HCT116 (cell line): Measurements from ENCODE around the gene EMP2. TPM values are rescaled to one million over a fixed set of nuclear protein-coding genes. Genes with fewer than 3 reads are reported as not detected.

Experiments
- ATAC-seq: fragments of 200-7000 bp; cut with Tn5 transposase; 2 replicates; pipeline ENCODE4 v1.9.1; 2020; ENCODE audit warnings: mild to moderate bottlenecking, moderate library complexity
- BruUV-seq: library from RNA; stranded (reverse); fragments of 400-500 nt; replicated peaks from 2 replicates; lab custom pipeline; 2021; lab: Mats Ljungman, UMichigan
- CTCF ChIA-PET: fragments of 300-600 bp; sonication (Branson Sonifier 250); formaldehyde crosslinking; loops from one replicate; lab custom pipeline; 2021; ENCODE audit warnings: antibody characterized with exemption; lab: Charles Lee
- POLR2A ChIA-PET: fragments of 300-600, 350-600 bp; sonication (Branson Sonifier 250); formaldehyde crosslinking; loops from one replicate; lab custom pipeline; 2021; ENCODE audit warnings: antibody characterized with exemption; lab: Charles Lee
- RAD21 ChIA-PET, 2 experiments: fragments of 300-600 bp; sonication (Branson Sonifier 250); formaldehyde crosslinking; loops; one replicate each; lab custom pipeline; 2023; ENCODE audit warnings: low total read pairs in 2 of 2; ENCODE audit not compliant: uncharacterized antibody in 2 of 2, unreplicated experiment in 2 of 2, low non-redundant PET in 1 of 2; lab: Charles Lee
- DNase-seq: peaks from one replicate; pipeline ENCODE4 v3.0.0-alpha.2; 2010; ENCODE audit warnings: low read depth, low spot score
- H2AFZ ChIP-seq: fragments of 200-600 bp; shearing (Covaris generic), sonication (generic); 2 replicates; pipeline ENCODE4 v1.6.1; 2017; ENCODE audit warnings: low read depth, mixed run types, mixed read lengths, antibody characterized with exemption, low read length; ENCODE audit not compliant: poor library complexity, severe bottlenecking
- H3K27ac ChIP-seq: 2 replicates; pipeline ENCODE4 v1.5.1; 2012; ENCODE audit warnings: low read depth, low read length
- H3K27me3 ChIP-seq: fragments of 200-600 bp; sonication (generic); 2 replicates; pipeline ENCODE4 v1.6.1; 2016; ENCODE audit warnings: mixed run types, low read length, mixed read lengths; ENCODE audit not compliant: insufficient read depth
- H3K36me3 ChIP-seq, 2 experiments: fragments of 200-500 bp in 1 of 2; fragments of 200-600 bp in 1 of 2; sonication (Bioruptor generic) in 1 of 2; sonication (generic) in 1 of 2; 2 replicates each; pipeline versions ENCODE4 v1.5.1 to v1.6.1; 2014 to 2016; ENCODE audit warnings: low read length in 2 of 2, inconsistent platforms in 1 of 2, mixed read lengths in 1 of 2, mixed run types in 1 of 2; ENCODE audit not compliant: insufficient read depth in 2 of 2, control insufficient read depth in 1 of 2
- H3K4me1 ChIP-seq, 2 experiments: fragments of 200-600 bp in 1 of 2; sonication (generic) in 1 of 2; 2 replicates each; pipeline versions ENCODE4 v1.5.1 to v1.6.1; 2012 to 2017; ENCODE audit warnings: low read length in 2 of 2, inconsistent platforms in 1 of 2, mild to moderate bottlenecking in 1 of 2, mixed read lengths in 1 of 2, mixed run types in 1 of 2, moderate library complexity in 1 of 2; ENCODE audit not compliant: insufficient read depth in 2 of 2, control insufficient read depth in 1 of 2
- H3K4me2 ChIP-seq: fragments of 200-600 bp; sonication (generic); 2 replicates; pipeline ENCODE4 v1.6.1; 2017; ENCODE audit warnings: mixed run types, low read length, mixed read lengths
- H3K4me3 ChIP-seq, 2 experiments: fragments of 200-600 bp in 1 of 2; sonication (generic) in 1 of 2; replicated peaks in 1 of 2; 2 replicates each; pipeline ENCODE4 v1.5.1; 2011 to 2016; ENCODE audit warnings: low read length in 2 of 2, control low read depth in 1 of 2, low read depth in 1 of 2, mild to moderate bottlenecking in 1 of 2, mixed read lengths in 1 of 2, mixed run types in 1 of 2
- H3K79me2 ChIP-seq: fragments of 200-600 bp; sonication (generic); 2 replicates; pipeline ENCODE4 v1.6.1; 2017; ENCODE audit warnings: mild to moderate bottlenecking, mixed run types, low read length, moderate library complexity, mixed read lengths; ENCODE audit not compliant: insufficient read depth
- H3K9ac ChIP-seq: fragments of 200-600 bp; sonication (generic); 2 replicates; pipeline ENCODE4 v1.6.1; 2016; ENCODE audit warnings: low read length, mixed read lengths
- H3K9me2 ChIP-seq: fragments of 200-600 bp; sonication (generic), shearing (Covaris generic); 2 replicates; pipeline ENCODE4 v1.6.1; 2017; ENCODE audit warnings: mixed run types, mild to moderate bottlenecking, moderate library complexity; ENCODE audit not compliant: insufficient read depth
- H3K9me3 ChIP-seq, 2 experiments: fragments of 200-500 bp in 1 of 2; fragments of 200-600 bp in 1 of 2; sonication (Bioruptor generic) in 1 of 2; sonication (generic) in 1 of 2; 2 replicates each; pipeline ENCODE4 v1.6.1; 2014 to 2017; ENCODE audit warnings: low read length in 2 of 2, mixed read lengths in 2 of 2, inconsistent platforms in 1 of 2, low read depth in 1 of 2, mild to moderate bottlenecking in 1 of 2, mixed run types in 1 of 2, moderate library complexity in 1 of 2; ENCODE audit not compliant: control insufficient read depth in 1 of 2, insufficient read depth in 1 of 2
- H4K20me1 ChIP-seq: fragments of 200-600 bp; sonication (generic), shearing (Covaris generic); 2 replicates; pipeline ENCODE4 v1.6.1; 2017; ENCODE audit warnings: mixed run types, mild to moderate bottlenecking, moderate library complexity; ENCODE audit not compliant: insufficient read depth
- CBX3 ChIP-seq: IDR thresholded peaks from 2 replicates; pipeline ENCODE4 v1.6.1; 2012; ENCODE audit warnings: low read depth
- CEBPB ChIP-seq: IDR thresholded peaks from 2 replicates; pipeline ENCODE4 v1.6.1; 2012; ENCODE audit warnings: low read depth
- ELF1 ChIP-seq: IDR thresholded peaks from 2 replicates; pipeline ENCODE4 v1.6.1; 2012; ENCODE audit warnings: low read depth, borderline replicate concordance
- EZH2 ChIP-seq: fragments of 200-600 bp; sonication (generic); IDR thresholded peaks from 2 replicates; pipeline ENCODE4 v1.6.1; 2017; ENCODE audit warnings: antibody characterized with exemption, mixed run types
- EZH2phosphoT487 ChIP-seq: fragments of 200-600 bp; IDR thresholded peaks from 2 replicates; pipeline ENCODE4 v1.6.1; 2018; ENCODE audit warnings: antibody characterized with exemption, borderline replicate concordance
- JUND ChIP-seq: IDR thresholded peaks from 2 replicates; pipeline ENCODE4 v1.6.1; 2012
- POLR2AphosphoS5 ChIP-seq: IDR thresholded peaks from 2 replicates; pipeline ENCODE4 v1.6.1; 2011; ENCODE audit warnings: mild to moderate bottlenecking, low read depth, low read length, moderate library complexity
- RAD21 ChIP-seq: IDR thresholded peaks from 2 replicates; pipeline ENCODE4 v1.6.1; 2012; ENCODE audit warnings: low read depth, mild to moderate bottlenecking
- SIN3A ChIP-seq: IDR thresholded peaks from 2 replicates; pipeline ENCODE4 v1.6.1; 2012; ENCODE audit warnings: low read depth
- SP1 ChIP-seq: IDR thresholded peaks from 2 replicates; pipeline ENCODE4 v1.6.1; 2012; ENCODE audit warnings: low read depth
- SRF ChIP-seq: IDR thresholded peaks from 2 replicates; pipeline ENCODE4 v1.6.1; 2012; ENCODE audit warnings: low read depth
- YY1 ChIP-seq: IDR thresholded peaks from 2 replicates; pipeline ENCODE4 v1.6.1; 2011; ENCODE audit warnings: low read length, low read depth, moderate library complexity, mild to moderate bottlenecking; ENCODE audit not compliant: insufficient replicate concordance; ENCODE audit errors: extremely low read depth
- ZFX ChIP-seq: fragments of 450-650 bp; IDR thresholded peaks from 2 replicates; pipeline ENCODE4 v1.6.1; 2017
- intact Hi-C: fragments of 100-400 bp; cut with micrococcal nuclease; formaldehyde crosslinking; loops from 2 replicates; pipeline ENCODE4 v1.10.0; 2022
- total RNA-seq: library from RNA; stranded (reverse); gene quantifications from one replicate; pipeline ENCODE4 v1.2.1, GENCODE V29; 2021; ENCODE audit not compliant: unreplicated experiment
- TF ChIP-seq, protein P1 (sequence below): IDR thresholded peaks from 2 replicates; pipeline ENCODE4 v1.6.1; 2012
- TF ChIP-seq, protein P2 (sequence below): IDR thresholded peaks from 2 replicates; pipeline ENCODE4 v1.6.1; 2011; ENCODE audit warnings: mild to moderate bottlenecking, low read length, moderate library complexity; ENCODE audit not compliant: insufficient replicate concordance; ENCODE audit errors: extremely low read depth
- TF ChIP-seq, protein P3 (sequence below): IDR thresholded peaks from 2 replicates; pipeline ENCODE4 v1.6.1; 2012; ENCODE audit warnings: low read depth
- TF ChIP-seq, protein P4 (sequence below): IDR thresholded peaks from 2 replicates; pipeline ENCODE4 v1.6.1; 2012

EMP2 gene
- total RNA-seq, 1 experiment from 2014 or later: 32.6 TPM

DNA sequence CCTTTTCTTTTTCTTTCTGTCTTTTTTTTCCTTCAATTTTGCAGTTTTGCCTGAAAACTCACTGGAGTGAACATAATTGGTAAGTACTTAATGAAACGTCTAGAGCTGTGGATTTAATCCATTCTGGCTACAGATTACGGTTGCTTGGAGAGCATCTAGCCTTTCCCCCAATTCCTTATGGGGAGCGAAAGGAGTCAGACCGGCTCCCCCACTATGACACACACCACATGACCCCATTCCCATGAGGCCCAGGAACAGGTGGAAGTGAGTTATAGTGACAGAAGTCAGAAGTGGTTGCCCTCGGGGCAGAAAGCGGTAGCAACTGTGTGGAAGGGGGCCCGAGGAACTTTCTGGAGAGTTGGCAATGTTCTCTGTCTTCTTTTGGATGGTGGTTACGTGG is 41.2 kb downstream of the EMP2 start:
- no peaks in the 10 kb centered on the region for H4K20me1 ChIP-seq
- BruUV-seq: no TSS peak
- TF ChIP-seq SIN3A (no peak), CBX3 (no peak), CEBPB (no peak), SRF (no peak), EZH2 (no peak), POLR2AphosphoS5 (no peak), SP1 (no peak), YY1 (no peak), EZH2phosphoT487 (no peak), ZFX (no peak), ELF1 (no peak), JUND (no peak), RAD21 (no peak)
- TF ChIP-seq, protein P1, sequence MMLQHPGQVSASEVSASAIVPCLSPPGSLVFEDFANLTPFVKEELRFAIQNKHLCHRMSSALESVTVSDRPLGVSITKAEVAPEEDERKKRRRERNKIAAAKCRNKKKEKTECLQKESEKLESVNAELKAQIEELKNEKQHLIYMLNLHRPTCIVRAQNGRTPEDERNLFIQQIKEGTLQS: no peak
- TF ChIP-seq, protein P2, sequence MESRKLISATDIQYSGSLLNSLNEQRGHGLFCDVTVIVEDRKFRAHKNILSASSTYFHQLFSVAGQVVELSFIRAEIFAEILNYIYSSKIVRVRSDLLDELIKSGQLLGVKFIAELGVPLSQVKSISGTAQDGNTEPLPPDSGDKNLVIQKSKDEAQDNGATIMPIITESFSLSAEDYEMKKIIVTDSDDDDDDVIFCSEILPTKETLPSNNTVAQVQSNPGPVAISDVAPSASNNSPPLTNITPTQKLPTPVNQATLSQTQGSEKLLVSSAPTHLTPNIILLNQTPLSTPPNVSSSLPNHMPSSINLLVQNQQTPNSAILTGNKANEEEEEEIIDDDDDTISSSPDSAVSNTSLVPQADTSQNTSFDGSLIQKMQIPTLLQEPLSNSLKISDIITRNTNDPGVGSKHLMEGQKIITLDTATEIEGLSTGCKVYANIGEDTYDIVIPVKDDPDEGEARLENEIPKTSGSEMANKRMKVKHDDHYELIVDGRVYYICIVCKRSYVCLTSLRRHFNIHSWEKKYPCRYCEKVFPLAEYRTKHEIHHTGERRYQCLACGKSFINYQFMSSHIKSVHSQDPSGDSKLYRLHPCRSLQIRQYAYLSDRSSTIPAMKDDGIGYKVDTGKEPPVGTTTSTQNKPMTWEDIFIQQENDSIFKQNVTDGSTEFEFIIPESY: no peak
- TF ChIP-seq, protein P3, sequence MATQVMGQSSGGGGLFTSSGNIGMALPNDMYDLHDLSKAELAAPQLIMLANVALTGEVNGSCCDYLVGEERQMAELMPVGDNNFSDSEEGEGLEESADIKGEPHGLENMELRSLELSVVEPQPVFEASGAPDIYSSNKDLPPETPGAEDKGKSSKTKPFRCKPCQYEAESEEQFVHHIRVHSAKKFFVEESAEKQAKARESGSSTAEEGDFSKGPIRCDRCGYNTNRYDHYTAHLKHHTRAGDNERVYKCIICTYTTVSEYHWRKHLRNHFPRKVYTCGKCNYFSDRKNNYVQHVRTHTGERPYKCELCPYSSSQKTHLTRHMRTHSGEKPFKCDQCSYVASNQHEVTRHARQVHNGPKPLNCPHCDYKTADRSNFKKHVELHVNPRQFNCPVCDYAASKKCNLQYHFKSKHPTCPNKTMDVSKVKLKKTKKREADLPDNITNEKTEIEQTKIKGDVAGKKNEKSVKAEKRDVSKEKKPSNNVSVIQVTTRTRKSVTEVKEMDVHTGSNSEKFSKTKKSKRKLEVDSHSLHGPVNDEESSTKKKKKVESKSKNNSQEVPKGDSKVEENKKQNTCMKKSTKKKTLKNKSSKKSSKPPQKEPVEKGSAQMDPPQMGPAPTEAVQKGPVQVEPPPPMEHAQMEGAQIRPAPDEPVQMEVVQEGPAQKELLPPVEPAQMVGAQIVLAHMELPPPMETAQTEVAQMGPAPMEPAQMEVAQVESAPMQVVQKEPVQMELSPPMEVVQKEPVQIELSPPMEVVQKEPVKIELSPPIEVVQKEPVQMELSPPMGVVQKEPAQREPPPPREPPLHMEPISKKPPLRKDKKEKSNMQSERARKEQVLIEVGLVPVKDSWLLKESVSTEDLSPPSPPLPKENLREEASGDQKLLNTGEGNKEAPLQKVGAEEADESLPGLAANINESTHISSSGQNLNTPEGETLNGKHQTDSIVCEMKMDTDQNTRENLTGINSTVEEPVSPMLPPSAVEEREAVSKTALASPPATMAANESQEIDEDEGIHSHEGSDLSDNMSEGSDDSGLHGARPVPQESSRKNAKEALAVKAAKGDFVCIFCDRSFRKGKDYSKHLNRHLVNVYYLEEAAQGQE: no peak
- TF ChIP-seq, protein P4, sequence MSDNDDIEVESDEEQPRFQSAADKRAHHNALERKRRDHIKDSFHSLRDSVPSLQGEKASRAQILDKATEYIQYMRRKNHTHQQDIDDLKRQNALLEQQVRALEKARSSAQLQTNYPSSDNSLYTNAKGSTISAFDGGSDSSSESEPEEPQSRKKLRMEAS: no peak
- ATAC-seq (no peak), DNase-seq (no peak)
- no peak overlapping the region for H3K27ac ChIP-seq
- H3K4me3 ChIP-seq: no peak overlapping the region
- H2AFZ ChIP-seq: no peak overlapping the region
- H3K9me2 ChIP-seq: no peaks in the 10 kb centered on the region
- ChIA-PET POLR2A (no interaction called here), RAD21 (no interaction called here), CTCF (no interaction called here)
- H3K9ac ChIP-seq: no peak overlapping the region
- no peaks in the 10 kb centered on the region for H3K27me3 ChIP-seq
- H3K4me1 ChIP-seq: peaks cover 3 to 10% of the 10 kb centered on the region in 2 experiments; a peak in 3 of 4 replicates
- peaks cover 0 to 4% of the 10 kb centered on the region in 2 experiments; a peak in 2 of 4 replicates for H3K36me3 ChIP-seq
- H3K9me3 ChIP-seq: no peaks in the 10 kb centered on the region
- intact Hi-C loops: no loop called here
- no peaks in the 10 kb centered on the region for H3K79me2 ChIP-seq
- H3K4me2 ChIP-seq: no peak overlapping the region
